Measurements from ENCODE around the gene ZBTB47.

The ZBTB47 gene

GRCh38 chr3:42704136-42704841, 50.8 kb downstream of the ZBTB47 start:
- in situ Hi-C loops (cut with HindIII; ENCODE audit: low sequenced_read_pairs): no loop called here
- DNase-seq (ENCODE audit: low read depth, low spot score): no peak
- no peak for TF ChIP-seq CTCF (IDR thresholded peaks at IDR 0.05; ENCODE audit: low read depth, low read length)
- no peak overlapping the region for H3K4me3 ChIP-seq (ENCODE audit: low read depth, low read length)

DNA sequence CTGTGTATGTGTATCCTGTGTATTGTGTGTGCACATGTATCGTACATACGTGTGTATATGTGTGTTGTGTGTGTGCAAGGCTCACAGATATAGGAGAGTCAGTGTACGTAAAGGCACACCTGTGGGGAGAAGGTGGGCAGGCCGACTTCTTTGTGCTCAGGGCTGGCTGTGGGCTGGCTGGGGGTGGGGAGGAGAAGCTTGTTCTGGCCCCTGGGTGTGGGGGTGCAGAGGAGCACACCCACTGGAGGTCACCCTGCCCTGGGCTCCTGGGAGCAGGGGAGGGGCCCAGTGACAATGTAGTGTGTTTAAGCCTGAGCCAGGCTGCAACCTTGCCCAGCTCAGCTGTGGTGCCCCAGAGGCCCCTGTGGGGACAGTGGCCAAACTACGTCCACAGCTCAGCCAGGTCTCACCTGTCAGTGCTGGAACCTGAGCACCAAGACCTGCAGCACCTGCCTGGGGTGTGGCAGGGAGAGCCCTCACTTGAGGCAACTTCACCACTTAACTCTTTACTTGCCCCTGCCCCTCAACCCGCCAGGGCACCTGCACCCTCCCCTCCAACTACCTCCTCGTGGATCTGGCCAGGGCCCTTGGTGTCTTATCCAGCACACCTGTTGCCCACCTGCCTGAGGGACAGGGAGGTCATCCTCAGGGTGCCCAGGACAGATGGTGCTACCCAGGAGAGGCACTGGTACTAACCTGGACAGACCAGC, 51.7 kb downstream of the ZBTB47 start:
- H3K4me3 ChIP-seq (ENCODE audit: low read depth, low read length): no peak overlapping the region
- no peak for DNase-seq (ENCODE audit: low read depth, low spot score)
- TF ChIP-seq CTCF (IDR thresholded peaks at IDR 0.05; ENCODE audit: low read depth, low read length): no peak
- in situ Hi-C loops (cut with HindIII; ENCODE audit: low sequenced_read_pairs): no loop called here

DNA sequence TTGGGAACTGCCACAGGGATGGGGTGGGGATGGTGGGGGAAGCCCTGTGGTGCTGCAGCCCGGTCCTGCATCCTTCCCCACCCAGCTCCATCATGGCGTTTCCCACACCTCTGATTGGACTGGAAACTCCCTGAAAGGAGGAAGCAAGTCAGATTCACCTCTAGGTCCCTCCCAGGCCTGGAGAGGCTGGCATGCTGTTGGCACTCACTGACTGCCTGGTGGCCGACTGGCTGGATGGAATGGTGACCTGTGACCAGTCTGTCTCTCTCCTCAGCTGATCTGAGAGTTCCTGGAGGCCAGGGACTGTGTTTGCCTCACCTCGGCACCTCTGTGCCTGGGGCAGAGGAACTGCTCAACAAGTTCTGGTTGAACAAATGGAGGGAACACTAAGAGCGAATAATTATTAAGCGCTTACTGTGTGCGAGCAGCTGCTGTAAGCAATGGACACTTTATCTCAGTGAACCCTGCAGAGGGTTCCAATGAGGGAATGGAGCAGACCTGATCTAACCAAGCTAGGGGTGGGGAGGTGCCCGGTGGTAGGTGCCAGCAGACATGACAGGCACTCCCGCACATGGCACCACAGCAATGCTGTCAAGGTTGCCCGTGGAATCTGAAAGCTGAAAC, 52.6 kb downstream of the ZBTB47 start:
- TF ChIP-seq CTCF (IDR thresholded peaks at IDR 0.05; ENCODE audit: low read depth, low read length): no peak
- no peak for DNase-seq (ENCODE audit: low read depth, low spot score)
- in situ Hi-C loops (cut with HindIII; ENCODE audit: low sequenced_read_pairs): no loop called here
- H3K4me3 ChIP-seq (ENCODE audit: low read depth, low read length): no peak overlapping the region

DNA sequence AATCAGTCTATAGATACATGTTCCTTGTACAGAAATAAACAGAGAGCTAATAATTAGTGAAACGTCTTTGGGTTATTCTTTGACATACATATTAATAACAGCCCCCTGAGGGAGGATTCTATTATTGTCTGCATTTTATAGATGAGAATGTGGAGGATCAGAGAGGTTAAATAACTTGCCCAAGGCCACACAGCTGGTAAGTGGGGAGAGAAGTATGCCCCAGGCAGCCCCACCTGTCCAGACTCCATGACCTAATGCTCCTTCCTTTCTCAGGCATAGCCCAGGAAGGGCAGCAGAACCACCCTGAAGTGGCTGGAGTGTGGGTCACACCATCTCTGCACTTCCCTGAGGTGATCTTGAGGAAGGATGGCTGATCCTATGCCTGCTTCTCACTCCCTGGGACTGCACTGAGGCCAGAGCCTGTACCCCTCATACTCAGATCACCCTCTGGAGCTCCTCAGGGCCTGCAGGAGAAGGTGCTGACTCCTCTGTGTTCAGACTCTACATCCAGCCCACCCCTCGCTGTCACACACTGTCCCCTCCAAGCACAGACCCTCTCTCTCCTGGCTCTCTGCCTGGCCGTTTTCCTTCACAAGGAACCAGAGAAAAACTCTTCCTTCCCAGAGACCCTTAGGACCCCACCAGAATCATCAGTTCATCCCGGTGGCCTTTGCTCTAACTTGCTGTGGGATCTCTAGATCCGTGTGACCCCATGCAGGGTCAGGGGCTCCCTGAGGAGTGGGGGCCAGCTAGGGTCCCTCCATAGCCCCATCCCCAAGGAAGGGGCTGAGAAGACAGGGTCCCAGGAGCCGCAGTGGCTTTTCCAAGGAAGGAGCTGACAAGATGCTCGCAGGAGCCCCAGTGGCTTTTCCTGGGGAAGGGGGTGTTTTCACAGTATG, 53.5 kb downstream of the ZBTB47 start:
- H3K4me3 ChIP-seq (ENCODE audit: low read depth, low read length): no peak overlapping the region
- TF ChIP-seq CTCF (IDR thresholded peaks at IDR 0.05; ENCODE audit: low read depth, low read length): no peak
- in situ Hi-C loops (cut with HindIII; ENCODE audit: low sequenced_read_pairs): no loop called here
- no peak for DNase-seq (ENCODE audit: low read depth, low spot score)

DNA sequence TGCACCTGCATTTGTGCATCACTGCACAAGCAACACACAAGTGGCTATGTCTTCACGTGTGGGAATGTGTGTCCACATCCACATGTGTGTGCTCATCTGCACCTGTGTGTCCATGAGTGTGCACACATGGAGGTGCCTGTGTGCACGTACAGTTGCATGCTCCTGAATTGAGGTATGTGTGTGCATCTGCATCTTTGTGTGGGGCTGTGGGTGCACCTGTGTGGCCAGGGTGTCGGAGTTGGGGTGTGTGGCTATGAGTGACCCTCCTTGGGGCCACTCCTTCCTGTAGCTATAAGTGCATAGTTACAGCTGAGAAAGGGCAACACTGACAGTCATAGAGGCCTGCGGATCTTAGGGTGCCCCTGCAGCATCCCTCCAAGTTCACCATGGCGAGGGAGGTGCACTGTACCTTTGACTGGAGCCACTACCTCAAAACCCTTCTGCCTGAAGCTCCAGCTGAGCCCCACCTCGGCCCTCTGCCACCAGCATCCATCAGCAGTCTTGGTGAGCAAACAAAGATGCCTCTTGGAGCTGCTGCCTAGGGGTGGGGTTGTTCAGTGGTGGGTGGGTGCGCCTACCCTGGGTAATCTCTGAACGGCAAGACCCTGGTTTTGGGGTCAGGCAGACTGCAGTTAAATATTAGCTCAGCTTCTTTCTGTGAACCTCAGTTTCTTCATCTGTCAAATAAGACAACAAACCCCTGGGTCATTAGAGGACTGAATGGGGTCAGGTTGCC, 54.3 kb downstream of the ZBTB47 start:
- no peak overlapping the region for H3K4me3 ChIP-seq (ENCODE audit: low read depth, low read length)
- DNase-seq (ENCODE audit: low read depth, low spot score): no peak
- no peak for TF ChIP-seq CTCF (IDR thresholded peaks at IDR 0.05; ENCODE audit: low read depth, low read length)
- in situ Hi-C loops (cut with HindIII; ENCODE audit: low sequenced_read_pairs): no loop called here
